GM18868 (cell line): ENCODE data around the gene CATSPER1.
A peak's percentile ranks its signal among the peaks of the same experiment; 100 is the strongest.

Source experiments
- ATAC-seq: cut with Tn5 transposase; IDR thresholded peaks from one replicate; pipeline ENCODE4 v1.9.1; 2021; ENCODE audit warnings: mild to moderate bottlenecking, moderate library complexity; ENCODE audit not compliant: unreplicated experiment

CATSPER1 gene

DNA sequence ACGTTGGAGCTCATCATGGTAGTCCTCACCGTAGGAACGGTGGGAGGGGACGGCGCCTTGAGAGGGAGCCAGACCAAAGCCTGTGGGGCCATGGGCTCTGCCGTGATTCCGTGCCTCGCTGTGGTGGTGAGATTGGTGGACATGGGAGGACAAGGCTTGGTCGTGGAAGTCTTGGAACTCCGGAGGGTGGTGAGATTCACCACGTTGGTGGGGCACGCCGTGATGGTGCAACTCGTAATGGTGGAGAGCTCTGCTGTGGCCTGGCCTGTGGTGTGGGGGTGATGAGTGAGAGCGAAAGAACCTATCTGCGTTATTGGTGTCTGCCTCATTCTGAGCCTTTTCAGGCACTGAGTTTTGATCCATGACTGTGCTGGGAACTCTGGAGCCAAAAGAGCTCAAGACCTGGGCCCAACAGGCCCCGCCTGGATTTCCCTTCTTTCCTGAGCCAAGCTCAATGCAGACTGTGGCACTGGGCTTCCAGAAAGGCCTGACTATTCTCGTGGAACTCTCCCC lies at the start of gene CATSPER1:
Gene CATSPER1 (minus strand): TSS at position 463 of the 513 bp plus-strand sequence. CDS start 100 bp downstream, at position 363.
- no peak for ATAC-seq

DNA sequence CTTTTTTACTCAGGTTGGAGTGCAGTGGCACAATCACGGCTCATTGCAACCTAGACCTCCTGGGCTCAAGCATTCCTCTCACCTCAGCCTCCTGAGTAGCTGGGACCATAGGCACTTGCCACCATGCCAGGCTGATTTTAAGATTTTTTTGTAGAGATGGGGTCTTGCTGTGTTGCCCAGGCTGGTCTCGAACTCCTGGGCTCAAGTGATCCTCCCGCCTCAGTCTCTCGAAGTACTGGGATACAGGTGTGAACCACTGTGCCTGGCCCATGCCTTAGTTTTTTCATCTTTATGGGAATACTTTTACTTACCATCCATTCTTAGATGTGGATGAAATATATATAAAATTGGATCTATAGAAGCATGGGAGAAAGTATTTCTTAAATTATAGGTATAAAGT lies 49.0 kb upstream of the CATSPER1 start:
- no peak for ATAC-seq

DNA sequence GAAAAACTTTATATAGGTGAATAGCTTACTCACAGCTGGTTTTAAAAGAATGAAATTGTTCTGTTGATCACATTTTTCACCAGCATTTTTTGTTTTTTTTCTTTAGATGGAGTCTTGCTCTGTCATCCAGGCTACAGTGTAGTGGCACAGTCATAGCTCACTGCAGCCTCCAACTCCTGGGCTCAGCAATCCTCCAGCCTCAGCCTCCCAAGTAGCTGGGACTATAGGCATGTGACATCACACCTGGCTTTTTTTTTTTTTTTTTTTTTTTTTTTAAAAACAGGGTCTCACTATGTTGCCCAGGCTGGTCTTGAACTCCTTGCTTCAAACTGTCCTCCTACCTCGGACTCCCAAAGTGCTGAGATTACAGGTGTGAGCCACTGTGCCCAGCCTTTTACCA lies 47.4 kb upstream of the CATSPER1 start:
- ATAC-seq = no peak

DNA sequence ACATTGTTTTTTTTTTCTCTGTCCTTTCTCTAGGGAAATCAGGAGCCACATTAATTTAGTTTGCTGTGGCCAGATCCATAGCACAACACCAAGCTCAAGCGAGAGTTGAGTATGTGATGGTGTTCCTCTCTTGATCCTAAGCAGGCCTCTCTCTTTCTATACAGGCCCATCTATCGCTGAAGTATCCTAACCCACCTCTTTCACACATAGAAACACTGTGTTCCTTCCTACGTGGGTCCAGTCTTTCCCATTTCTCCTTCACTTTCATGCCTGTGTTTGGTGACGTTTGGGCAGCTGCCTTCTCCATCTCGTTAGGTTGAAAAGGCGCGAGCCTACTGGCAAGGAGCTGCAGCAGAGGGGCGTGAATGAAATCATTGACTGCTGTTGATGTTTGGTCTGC lies 46.2 kb upstream of the CATSPER1 start:
- ATAC-seq = no peak

DNA sequence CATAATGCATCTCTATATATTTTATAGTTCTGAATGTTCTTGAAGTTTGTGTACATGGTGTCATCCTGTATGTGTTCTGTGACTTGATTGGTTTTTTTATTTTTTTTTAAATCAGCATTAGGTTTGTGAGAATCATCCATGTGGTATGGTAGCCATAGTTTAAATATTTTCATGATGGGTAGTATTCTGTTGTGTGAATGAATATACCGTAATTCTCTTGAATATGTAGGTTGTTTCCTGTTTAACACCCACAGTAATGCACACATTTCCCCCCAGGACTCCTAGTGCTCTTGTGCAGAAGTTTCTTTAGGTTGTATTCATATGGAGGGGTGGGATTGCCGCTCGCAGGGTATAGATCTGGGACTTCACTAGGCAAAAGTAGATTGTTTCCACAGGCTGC lies 45.8 kb upstream of the CATSPER1 start:
- no peak for ATAC-seq

DNA sequence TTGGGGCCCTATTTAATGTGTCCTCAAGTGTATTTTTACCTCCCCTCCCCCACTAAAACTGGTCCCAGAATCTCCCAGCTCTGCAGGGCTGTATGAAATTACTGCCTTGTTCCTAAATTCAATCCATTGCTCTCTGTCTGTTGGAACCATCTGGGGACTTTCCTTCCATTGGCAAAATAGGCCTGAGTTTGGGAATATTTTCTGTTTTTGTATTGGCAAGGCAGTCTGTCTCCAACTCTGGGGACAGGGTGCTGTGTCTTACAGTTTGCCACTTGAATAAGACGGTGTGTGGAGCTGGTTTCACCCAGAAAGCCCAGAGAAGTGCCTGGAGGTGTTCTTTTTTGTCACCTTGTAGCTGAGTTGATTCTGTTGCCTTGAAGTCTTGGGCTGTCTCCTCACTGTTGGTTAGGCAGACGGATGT lies 45.1 kb upstream of the CATSPER1 start:
- no peak for ATAC-seq

DNA sequence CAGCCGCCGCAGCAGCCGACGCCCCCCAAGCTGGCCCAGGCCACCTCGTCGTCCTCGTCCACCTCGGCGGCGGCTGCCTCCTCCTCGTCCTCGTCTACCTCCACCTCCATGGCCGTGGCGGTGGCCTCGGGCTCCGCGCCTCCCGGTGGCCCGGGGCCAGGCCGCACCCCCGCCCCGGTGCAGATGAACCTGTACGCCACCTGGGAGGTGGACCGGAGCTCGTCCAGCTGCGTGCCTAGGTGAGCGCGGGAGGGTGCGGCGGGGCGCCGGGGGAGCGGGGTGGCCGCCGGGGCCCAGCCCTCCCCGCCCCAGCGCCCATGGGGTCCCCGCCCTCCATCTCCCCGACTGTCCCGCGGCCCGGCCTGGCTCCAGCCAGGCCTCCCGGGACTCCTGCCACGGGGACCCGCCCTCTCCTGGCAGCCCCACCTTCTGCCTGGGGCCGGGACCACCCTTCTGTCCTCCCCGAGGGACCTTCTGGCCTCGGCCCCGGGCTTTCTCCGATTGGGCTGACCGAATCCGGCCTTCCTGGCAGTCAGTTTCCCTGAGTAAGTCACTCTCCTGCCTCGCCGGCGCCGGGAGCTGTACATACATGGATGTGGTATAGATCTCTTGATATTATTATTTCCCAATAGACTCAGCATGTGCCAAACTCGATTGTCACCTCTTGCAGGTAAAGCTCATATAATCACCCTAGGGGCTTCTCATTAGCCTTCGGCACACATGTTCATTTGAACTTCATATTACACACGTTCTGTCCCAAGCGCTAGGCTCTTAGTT lies 44.5 kb upstream of the CATSPER1 start:
- ATAC-seq = peak; percentile 6

DNA sequence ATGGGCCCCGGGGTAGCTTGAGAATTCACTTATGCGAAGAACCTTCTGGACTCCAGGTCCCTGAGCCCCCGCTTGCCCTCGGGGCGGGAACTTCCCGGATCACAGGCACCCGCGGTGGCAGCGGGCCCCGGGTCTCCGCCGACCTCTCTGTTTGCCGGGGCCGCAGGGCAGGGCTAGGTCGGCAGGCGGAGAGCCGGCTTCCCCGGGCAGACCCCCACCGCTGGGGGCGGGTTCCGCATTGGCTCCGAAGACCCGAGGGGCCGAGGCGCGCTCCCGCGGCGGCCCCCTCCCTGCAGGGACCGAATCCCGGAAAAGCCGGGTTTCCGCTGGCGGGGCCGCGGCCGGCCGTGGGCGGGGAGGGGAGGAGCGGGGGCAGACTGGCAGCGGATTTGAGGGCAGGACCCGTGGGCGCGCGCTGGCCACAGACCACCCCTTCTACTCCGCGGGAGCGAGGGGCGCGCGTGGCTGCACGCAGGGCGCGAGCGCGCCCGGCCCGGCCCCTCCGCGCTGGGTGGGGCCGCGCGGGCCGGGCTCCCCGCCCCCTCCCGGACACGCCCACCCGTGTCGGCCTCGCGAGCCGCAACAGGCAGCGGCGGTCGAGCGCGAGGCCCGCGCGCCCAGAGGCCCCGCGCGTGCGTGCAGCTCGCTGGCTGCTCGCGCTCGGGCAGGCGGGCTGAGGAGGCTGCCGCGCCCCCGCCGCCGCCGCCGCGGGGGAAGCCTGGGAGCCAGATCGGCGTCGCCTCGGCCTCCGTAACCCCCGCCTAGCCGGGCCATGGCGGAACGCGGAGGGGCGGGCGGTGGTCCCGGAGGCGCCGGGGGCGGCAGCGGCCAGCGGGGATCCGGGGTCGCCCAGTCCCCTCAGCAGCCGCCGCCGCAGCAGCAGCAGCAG lies 43.7 kb upstream of the CATSPER1 start, which contains the start of gene PACS1:
Gene PACS1 (plus strand): TSS at position 558 of the 889 bp plus-strand sequence. CDS start 215 bp downstream, at position 773.
- ATAC-seq = peak; percentile 56

DNA sequence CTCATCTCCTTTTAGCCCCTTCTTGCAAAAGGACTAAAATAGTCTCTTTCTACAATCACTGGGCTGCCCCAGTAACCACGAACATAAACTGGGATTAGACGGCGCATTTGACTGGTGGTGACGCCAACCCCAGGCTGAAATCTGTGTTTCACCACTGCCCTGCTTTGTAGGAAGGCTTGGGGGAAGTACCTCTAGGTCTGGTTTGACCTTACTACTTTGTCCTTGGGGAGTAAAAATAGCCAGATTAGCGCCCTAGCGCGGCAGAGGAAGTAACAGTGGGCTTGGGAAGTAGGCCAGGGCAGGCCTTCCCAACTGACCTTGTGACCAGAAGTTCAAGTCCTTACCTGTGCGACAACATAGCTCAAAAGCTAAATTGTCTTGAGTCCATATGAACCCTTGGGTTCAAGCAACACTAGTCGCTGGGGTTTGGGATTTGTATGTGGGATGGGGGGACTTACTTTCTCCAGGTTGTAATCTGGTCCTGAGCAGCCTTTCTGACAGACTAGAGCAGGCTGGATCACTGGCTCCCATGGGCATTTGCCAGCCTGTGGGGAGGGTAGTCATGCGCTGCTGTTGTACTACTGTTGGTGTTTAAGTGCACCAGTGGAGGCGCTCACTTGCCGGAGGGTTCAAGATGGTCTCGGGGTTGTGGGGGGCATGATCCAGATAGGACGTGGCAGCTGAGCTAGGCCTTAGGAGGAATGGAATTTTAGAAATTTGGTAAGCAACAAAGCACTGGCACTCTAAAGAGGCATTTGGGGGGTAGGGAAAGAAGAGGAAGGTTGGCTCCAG lies 42.8 kb upstream of the CATSPER1 start:
- ATAC-seq = no peak

DNA sequence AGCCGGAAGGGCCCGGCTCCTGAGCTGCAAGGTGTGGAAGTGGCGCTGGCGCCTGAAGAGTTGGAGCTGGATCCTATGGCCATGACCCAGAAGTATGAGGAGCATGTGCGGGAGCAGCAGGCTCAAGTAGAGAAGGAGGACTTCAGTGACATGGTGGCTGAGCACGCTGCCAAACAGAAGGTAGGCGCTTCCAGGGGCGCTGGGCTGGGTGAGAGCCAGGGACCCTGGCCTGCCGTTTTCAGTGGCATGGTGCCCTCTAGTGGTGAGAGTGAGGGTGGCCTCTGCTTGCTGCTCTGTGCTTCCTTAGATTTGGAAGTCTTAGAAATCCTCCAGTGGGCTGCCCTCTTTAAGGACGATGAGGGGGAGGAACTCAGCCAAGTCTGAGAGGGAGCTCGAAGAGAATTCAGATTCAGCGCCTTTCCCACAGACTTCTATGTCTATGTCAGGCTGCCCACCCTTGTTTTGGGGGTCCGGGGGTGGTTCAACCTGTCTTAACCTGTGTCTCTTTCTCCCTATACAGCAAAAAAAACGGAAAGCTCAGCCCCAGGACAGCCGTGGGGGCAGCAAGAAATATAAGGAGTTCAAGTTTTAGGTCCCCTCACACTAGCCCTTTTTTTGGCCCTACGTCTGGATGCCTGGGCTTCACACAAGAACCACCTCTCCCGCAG lies 42.0 kb upstream of the CATSPER1 start:
- no peak for ATAC-seq

DNA sequence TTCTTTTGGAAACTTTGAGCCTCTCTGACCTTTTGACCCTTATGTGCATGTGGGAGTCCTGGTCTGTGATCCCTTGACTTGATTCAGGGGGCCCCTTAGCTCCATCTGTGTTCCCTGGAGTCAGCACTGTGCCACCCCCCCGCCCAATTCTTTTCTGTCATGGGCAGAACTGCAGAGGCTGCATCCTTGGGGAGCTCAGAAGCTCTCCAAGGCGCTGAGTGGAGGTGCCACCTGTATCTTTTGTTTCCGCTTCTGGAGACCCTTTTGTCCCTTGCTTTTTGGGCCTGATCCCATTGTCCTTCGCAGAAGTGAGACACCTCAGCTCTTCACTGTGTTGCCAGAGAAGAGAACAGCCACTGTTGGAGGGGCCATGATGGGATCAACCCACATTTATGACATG lies 41.4 kb upstream of the CATSPER1 start:
- no peak for ATAC-seq

DNA sequence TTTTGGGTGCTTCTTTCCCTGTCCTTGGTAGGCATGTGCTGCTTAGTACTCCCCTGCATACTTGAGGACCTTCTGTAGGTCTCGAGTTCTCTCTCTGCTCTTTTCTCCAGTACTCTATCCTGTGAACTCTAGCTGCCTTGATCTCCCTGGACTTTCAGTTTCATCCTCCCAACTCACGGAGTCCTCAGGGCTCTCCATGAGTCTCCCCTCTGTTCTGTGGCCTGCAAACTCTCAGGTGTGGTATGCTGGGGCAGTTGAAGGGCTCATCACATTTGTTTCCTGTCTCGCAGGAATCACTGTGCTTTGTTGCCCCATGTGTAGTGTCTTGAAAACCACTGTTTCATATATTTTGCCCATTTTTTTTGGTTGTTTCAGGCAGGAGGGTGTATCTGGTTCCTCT lies 40.5 kb upstream of the CATSPER1 start:
- no peak for ATAC-seq

DNA sequence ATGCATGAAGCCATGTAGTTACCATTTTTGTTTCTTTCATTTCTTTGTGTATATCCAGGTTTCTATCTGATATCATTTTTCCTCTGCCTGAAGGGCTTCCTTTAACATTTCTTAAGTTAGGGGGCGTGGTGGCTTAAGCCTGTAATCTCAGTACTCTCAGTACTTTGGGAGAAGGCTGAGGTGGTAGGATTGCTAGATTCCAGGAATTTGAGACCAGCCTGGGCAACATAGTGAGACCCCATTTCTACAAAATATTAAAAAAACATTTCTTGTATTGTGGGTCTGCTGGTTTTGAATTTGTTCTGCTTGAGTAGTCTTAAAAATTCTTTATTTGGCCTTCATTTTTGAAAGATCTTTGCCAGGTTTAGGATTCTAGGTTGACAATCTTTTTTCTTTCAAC lies 38.3 kb upstream of the CATSPER1 start:
- ATAC-seq = no peak

DNA sequence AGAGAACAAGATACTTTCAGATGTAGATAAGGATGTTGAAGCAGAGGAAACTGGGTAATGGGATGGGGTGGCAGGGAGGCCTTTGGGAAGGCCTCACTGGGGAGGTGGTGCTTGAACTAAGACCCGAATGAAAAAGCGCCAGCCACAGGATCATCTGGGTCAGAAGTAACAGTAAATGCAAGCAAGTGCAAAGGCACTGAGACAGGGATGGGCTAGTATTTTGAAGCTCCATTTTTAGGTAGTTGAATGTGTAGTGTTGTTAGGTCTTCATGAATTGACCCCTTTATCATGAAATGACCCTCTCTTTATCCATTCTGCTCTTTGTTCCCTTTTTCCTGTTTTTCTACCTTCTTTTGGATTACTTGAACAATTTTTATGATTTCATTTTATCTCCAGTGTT lies 37.6 kb upstream of the CATSPER1 start:
- no peak for ATAC-seq

DNA sequence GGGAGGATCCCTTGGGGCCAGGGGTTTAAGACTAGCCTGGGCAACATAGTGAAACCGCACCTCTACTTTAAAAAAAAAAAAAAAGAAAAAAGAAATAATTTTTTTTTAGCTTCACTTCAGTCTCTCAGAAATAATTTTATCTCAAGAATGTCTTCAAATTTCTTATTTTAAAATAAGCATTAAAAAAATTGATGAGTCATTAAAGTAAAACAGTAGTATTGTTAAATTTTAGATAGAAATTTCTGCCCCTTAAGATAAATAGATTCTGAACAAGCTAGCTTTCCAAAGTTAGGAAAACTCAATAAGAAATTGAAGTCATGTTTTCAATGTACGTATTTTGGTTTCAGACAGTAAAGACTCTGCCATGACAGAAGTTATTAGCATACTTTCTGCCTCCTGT lies 36.1 kb upstream of the CATSPER1 start:
- no peak for ATAC-seq

DNA sequence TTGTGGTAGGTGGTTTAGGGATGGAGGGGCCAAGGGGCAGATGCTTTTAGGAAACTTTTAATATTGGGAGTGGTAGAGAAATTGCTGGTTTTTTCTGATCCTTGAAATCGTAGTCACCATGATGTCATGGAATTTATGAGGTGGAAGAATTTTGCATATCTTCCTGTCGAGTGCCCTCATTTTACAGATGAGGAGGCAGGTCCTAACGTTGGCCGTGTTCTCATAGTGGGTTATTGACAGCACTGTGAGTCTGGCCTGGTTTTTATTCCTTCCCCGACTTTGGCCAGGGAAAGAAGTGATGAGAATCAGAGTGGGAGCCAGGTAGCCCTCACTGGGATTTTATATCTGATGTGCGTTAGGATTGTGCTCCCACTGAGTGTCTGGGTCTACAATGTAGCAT lies 35.0 kb upstream of the CATSPER1 start:
- ATAC-seq = no peak

DNA sequence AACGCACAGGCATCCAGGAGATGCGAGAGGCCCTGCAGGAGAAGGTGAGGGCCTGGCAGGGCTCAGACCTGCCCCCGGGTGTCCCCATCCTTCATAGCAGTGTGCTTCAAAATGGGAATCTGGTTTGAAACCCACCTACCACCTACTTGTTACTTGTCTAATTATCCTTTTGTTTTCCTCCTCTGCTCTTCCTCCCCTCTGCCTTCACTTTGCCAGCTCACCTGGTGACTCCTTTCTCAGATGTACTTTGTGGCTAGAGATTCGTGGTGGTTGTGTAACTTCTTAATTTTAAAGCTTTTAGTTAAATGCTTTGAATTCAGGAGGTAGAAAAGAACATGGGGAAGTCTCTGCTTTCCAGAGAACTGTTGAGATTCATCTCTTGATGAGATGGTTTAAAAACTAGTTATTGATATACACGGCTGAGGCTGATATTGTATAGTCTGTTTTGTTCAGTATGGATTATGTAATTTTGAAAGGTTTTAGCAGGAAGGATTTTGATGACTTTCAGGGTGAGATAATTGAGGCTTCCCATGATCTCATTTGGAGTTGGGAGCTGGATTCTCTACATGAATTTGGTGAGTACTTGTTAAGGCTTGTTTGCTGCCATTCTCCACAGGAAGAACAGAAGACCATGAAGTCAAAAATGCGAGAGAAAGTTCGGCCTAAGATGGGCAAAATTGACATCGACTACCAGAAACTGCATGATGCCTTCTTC lies 33.8 kb upstream of the CATSPER1 start:
- no peak for ATAC-seq

DNA sequence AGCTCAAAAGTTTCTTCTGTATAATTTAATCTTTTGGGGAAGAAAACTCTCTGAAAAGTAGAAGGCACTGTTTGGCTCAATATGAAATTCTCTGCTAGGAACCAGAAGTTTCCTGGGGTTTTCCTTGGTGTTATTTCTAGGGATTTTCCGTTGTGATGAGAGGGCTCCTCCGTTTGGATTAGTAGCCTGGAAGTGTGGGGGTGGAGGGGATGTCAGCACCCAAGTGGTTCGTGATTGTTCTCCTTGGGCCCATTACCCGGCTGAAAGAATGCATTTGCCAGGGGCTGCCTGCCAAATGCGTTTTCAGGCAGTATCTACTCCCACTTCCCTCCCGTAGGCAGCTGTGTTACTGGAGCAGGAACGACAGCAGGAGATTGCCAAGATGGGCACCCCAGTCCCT lies 30.2 kb upstream of the CATSPER1 start:
- no peak for ATAC-seq

DNA sequence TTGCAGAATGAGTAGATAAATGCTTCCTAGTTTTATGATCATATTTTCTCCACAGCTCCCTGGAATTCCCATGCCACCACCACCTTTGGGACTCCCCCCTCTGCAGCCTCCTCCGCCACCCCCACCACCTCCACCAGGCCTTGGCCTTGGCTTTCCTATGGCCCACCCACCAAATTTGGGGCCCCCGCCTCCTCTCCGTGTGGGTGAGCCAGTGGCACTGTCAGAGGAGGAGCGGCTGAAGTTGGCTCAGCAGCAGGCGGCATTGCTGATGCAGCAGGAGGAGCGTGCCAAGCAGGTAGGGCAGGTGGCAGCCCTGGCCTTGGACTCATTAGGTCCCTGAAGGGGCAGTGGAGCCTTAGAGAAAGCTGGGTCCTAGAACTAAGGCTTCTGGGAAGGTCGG lies 28.7 kb upstream of the CATSPER1 start:
- no peak for ATAC-seq

DNA sequence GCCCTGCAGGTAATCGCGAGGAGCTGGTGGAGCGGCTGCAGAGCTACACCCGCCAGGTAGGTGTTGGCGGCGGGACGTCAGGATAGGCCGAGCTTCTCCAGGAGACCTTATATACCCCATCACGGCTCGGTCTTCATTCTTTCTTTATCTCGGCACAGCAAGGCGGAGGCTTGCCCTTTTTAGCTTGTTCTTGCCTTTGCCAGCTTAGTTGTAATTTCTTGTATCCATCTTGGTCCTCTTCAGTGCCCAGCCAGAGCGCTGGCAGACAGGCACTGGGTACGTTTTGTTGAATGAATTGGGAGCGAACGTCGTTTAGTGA lies 26.3 kb upstream of the CATSPER1 start:
- ATAC-seq = no peak
